ENCODE measurements around the gene PMFBP1. TPM values are rescaled to one million over a fixed set of nuclear protein-coding genes. Genes with fewer than 3 reads are reported as not detected.

The PMFBP1 gene
- total RNA-seq, 2 experiments from 2014 or later: 2.0 to 3.1 TPM

GRCh38 chr16:72182976-72183375, 11.0 kb upstream of the PMFBP1 start:
- POLR2A ChIA-PET: interaction anchor here (0.7 kb wide), 2 partner anchors 11 to 20 kb away, joined by 4 to 8 read pairs; partner anchors contain the start of gene PMFBP1
- intact Hi-C loops (cut with micrococcal nuclease; ENCODE audit: unreplicated experiment): no loop called here

GRCh38 chr16:72179204-72179970, 7.4 kb upstream of the PMFBP1 start:
- no peak overlapping the region for H3K4me3 ChIP-seq (ENCODE audit: low read depth, low read length, poor library complexity, severe bottlenecking)
- POLR2A ChIA-PET: interaction anchor here (0.7 kb wide), 1 partner anchor 199 kb away, joined by 4 read pairs; no protein-coding TSS in a partner anchor
- no peaks in the 10 kb centered on the region for H3K79me2 ChIP-seq (ENCODE audit: insufficient read depth, low read depth, low read length)
- H2AFZ ChIP-seq (ENCODE audit: low read length): no peak overlapping the region
- no peak for DNase-seq (ENCODE audit: low spot score)
- CTCF ChIA-PET (ENCODE audit: unreplicated experiment): no interaction called here
- no peak for TF ChIP-seq CTCF (conservative IDR thresholded peaks at IDR 0.05; ENCODE audit: low read length)
- H3K27ac ChIP-seq (ENCODE audit: low read depth, low read length, poor library complexity, severe bottlenecking): no peak overlapping the region
- H4K20me1 ChIP-seq (ENCODE audit: insufficient read depth, low read length): no peaks in the 10 kb centered on the region
- no peaks in the 10 kb centered on the region for H3K9me2 ChIP-seq (ENCODE audit: insufficient read depth, low read length)
- intact Hi-C loops (cut with micrococcal nuclease; ENCODE audit: unreplicated experiment): no loop called here
- H3K36me3 ChIP-seq (ENCODE audit: insufficient read depth, low read length): no peaks in the 10 kb centered on the region
- H3K4me1 ChIP-seq (ENCODE audit: insufficient read depth, low read length, poor library complexity, severe bottlenecking): no peaks in the 10 kb centered on the region
- H3K4me2 ChIP-seq (ENCODE audit: low read length): no peak overlapping the region
- no TSS peak for BruUV-seq (replicated peaks)
- H3K9me3 ChIP-seq (ENCODE audit: low read length): no peaks in the 10 kb centered on the region

More at GRCh38 chr16:72182976-72183375, 11.0 kb upstream of the PMFBP1 start:
- TF ChIP-seq EZH2phosphoT487 (IDR thresholded peaks at IDR 0.05; ENCODE audit: borderline replicate concordance, low read depth, low read length) (no peak), CTCF (conservative IDR thresholded peaks at IDR 0.05; ENCODE audit: low read length) (no peak)
- Histone ChIP-seq H2AFZ (ENCODE audit: low read length) (no peak overlapping the region), H3K4me1 (ENCODE audit: insufficient read depth, low read length, poor library complexity, severe bottlenecking) (no peaks in the 10 kb centered on the region), H3K27ac (ENCODE audit: low read depth, low read length, poor library complexity, severe bottlenecking) (no peak overlapping the region), H4K20me1 (ENCODE audit: insufficient read depth, low read length) (no peaks in the 10 kb centered on the region), H3K4me2 (ENCODE audit: low read length) (no peak overlapping the region), H3K79me2 (ENCODE audit: insufficient read depth, low read depth, low read length) (no peaks in the 10 kb centered on the region), H3K4me3 (ENCODE audit: low read depth, low read length, poor library complexity, severe bottlenecking) (no peak overlapping the region), H3K9me2 (ENCODE audit: insufficient read depth, low read length) (no peaks in the 10 kb centered on the region), H3K9me3 (ENCODE audit: low read length) (no peaks in the 10 kb centered on the region), H3K36me3 (ENCODE audit: insufficient read depth, low read length) (no peaks in the 10 kb centered on the region)
- no peak for DNase-seq (ENCODE audit: low spot score)
- CTCF ChIA-PET (ENCODE audit: unreplicated experiment): no interaction called here
- BruUV-seq (replicated peaks): no TSS peak

- no peak overlapping the region for H2AFZ ChIP-seq (ENCODE audit: low read length)
- no TSS peak for BruUV-seq (replicated peaks)
- intact Hi-C loops (cut with micrococcal nuclease; ENCODE audit: unreplicated experiment): no loop called here
- H3K4me1 ChIP-seq (ENCODE audit: insufficient read depth, low read length, poor library complexity, severe bottlenecking): peaks cover 8% of the 10 kb centered on the region
- H3K9me2 ChIP-seq (ENCODE audit: insufficient read depth, low read length): no peaks in the 10 kb centered on the region
- H4K20me1 ChIP-seq (ENCODE audit: insufficient read depth, low read length): no peaks in the 10 kb centered on the region
- no peak overlapping the region for H3K4me3 ChIP-seq (ENCODE audit: low read depth, low read length, poor library complexity, severe bottlenecking)
- DNase-seq (ENCODE audit: low spot score): no peak
- no peak overlapping the region for H3K4me2 ChIP-seq (ENCODE audit: low read length)
- H3K9me3 ChIP-seq (ENCODE audit: low read length): peaks cover 8% of the 10 kb centered on the region; the same call in 1 of the 2 replicates
- CTCF ChIA-PET (ENCODE audit: unreplicated experiment): no interaction called here
- no peak for TF ChIP-seq CTCF (conservative IDR thresholded peaks at IDR 0.05; ENCODE audit: low read length)
- no peak for TF ChIP-seq EZH2phosphoT487 (IDR thresholded peaks at IDR 0.05; ENCODE audit: borderline replicate concordance, low read depth, low read length)
- POLR2A ChIA-PET: no interaction called here
- no peaks in the 10 kb centered on the region for H3K79me2 ChIP-seq (ENCODE audit: insufficient read depth, low read depth, low read length)
- H3K36me3 ChIP-seq (ENCODE audit: insufficient read depth, low read length): no peaks in the 10 kb centered on the region
- no peak overlapping the region for H3K27ac ChIP-seq (ENCODE audit: low read depth, low read length, poor library complexity, severe bottlenecking)
Measured at GRCh38 chr16:72174726-72175125, 2.8 kb upstream of the PMFBP1 start.

All from OCI-LY7 (cell line).